HS-27A (cell line): Measurements from ENCODE around the gene NLRP9.
"Not testable (repeated sequence)": the region's sequence is repeated elsewhere in the genome, so short reads cannot be mapped to it uniquely, and the experiment has no call there.

Experiments used
- DNase-seq: peaks from one replicate; pipeline ENCODE4 v3.0.0-alpha.2; 2012; ENCODE audit warnings: low read depth, missing footprints

The NLRP9 gene

GRCh38 chr19:55738302-55738701 is at the start of gene NLRP9:
Gene NLRP9, minus strand, starts transcription at chr19:55738402. Its CDS starts 28 bp downstream, at chr19:55738374.
- DNase-seq = no peak

- DNase-seq = no peak
Measured at GRCh38 chr19:55781112-55781511, 42.9 kb upstream of the NLRP9 start.

- no peak for DNase-seq
Measured at GRCh38 chr19:55778331-55778730, 40.1 kb upstream of the NLRP9 start.

GRCh38 chr19:55777528-55777927 is 39.3 kb upstream of the NLRP9 start:
- DNase-seq = no peak

- DNase-seq = not testable (repeated sequence)
Measured at GRCh38 chr19:55769632-55770031, 31.4 kb upstream of the NLRP9 start.

- DNase-seq = not testable (repeated sequence)
Measured at GRCh38 chr19:55768818-55769217, 30.6 kb upstream of the NLRP9 start, which contains the start of gene RFPL4AL1. Gene RFPL4AL1, plus strand, starts transcription at chr19:55769118. Its CDS starts 2,687 bp downstream, at chr19:55771805.

- no peak for DNase-seq
Measured at GRCh38 chr19:55766466-55766865, 28.3 kb upstream of the NLRP9 start.

- not testable (repeated sequence) for DNase-seq
Measured at GRCh38 chr19:55758797-55759196, 20.6 kb upstream of the NLRP9 start, which contains the start of gene RFPL4A. Gene RFPL4A, plus strand, starts transcription at chr19:55759097. Its CDS starts 2,704 bp downstream, at chr19:55761801.

GRCh38 chr19:55756808-55757207 is 18.6 kb upstream of the NLRP9 start:
- not testable (repeated sequence) for DNase-seq

GRCh38 chr19:55753401-55753800 is 15.2 kb upstream of the NLRP9 start:
- DNase-seq = no peak

GRCh38 chr19:55750715-55751114 is 12.5 kb upstream of the NLRP9 start:
- DNase-seq = no peak

GRCh38 chr19:55730378-55730777 is 7.8 kb downstream of the NLRP9 start:
- not testable (repeated sequence) for DNase-seq

- no peak for DNase-seq
Measured at GRCh38 chr19:55723491-55723890, 14.7 kb downstream of the NLRP9 start.

- DNase-seq = no peak
Measured at GRCh38 chr19:55720801-55721200, 17.4 kb downstream of the NLRP9 start.

- no peak for DNase-seq
Measured at GRCh38 chr19:55720214-55720746, 17.9 kb downstream of the NLRP9 start.

GRCh38 chr19:55717879-55718711 is 20.1 kb downstream of the NLRP9 start:
- not testable (repeated sequence) for DNase-seq

- no peak for DNase-seq
Measured at GRCh38 chr19:55717251-55717650, 21.0 kb downstream of the NLRP9 start.

GRCh38 chr19:55716531-55716930 is 21.7 kb downstream of the NLRP9 start:
- DNase-seq = no peak

GRCh38 chr19:55712804-55713631 is 25.2 kb downstream of the NLRP9 start:
- no peak for DNase-seq

- no peak for DNase-seq
Measured at GRCh38 chr19:55711719-55712118, 26.5 kb downstream of the NLRP9 start.

- no peak for DNase-seq
Measured at GRCh38 chr19:55705972-55706371, 32.2 kb downstream of the NLRP9 start.

GRCh38 chr19:55704494-55705245 is 33.5 kb downstream of the NLRP9 start:
- no peak for DNase-seq
